SK-N-SH treated with all-trans-retinoic acid at 6 μM for 48 hours (cell line): ENCODE data around the gene GTF3C4.

Experiments
- ARNTL ChIP-seq: fragments of 450-650 bp; formaldehyde crosslinking; IDR thresholded peaks from 2 replicates; pipeline ENCODE4 v1.5.0; 2020; ENCODE audit warnings: low read depth, mild to moderate bottlenecking, moderate library complexity, borderline replicate concordance
- ESRRG ChIP-seq: fragments of 250-450 bp; sonication (Bioruptor Pico); IDR thresholded peaks from 2 replicates; pipeline ENCODE4 v1.6.1; 2021; ENCODE audit warnings: mild to moderate bottlenecking
- GLIS3 ChIP-seq: fragments of 250-450 bp; sonication (Bioruptor Pico); IDR thresholded peaks from 2 replicates; pipeline ENCODE4 v1.5.0; 2020; ENCODE audit warnings: mild to moderate bottlenecking, moderate library complexity
- PPARA ChIP-seq: fragments of 250-450 bp; sonication (Bioruptor Pico); IDR thresholded peaks from 2 replicates; pipeline ENCODE4 v1.5.0; 2020; ENCODE audit warnings: mild to moderate bottlenecking, borderline replicate concordance
- RARB ChIP-seq: fragments of 250-450 bp; sonication (Bioruptor Pico); IDR thresholded peaks from 2 replicates; pipeline ENCODE4 v1.8.0; 2021; ENCODE audit warnings: mild to moderate bottlenecking, moderate library complexity
- TCF4 ChIP-seq: fragments of 250-450 bp; sonication (Bioruptor Pico); IDR thresholded peaks from 2 replicates; pipeline ENCODE4 v1.8.0; 2021; ENCODE audit warnings: mild to moderate bottlenecking, moderate library complexity, borderline replicate concordance
- TOX ChIP-seq: fragments of 250-450 bp; sonication (Bioruptor Pico); IDR thresholded peaks from 2 replicates; pipeline ENCODE4 v1.8.0; 2021; ENCODE audit warnings: mild to moderate bottlenecking, moderate library complexity, borderline replicate concordance
- ZC3H10 ChIP-seq: fragments of 250-450 bp; sonication (Bioruptor Pico); IDR thresholded peaks from 2 replicates; pipeline ENCODE4 v1.5.1; 2021; ENCODE audit warnings: mild to moderate bottlenecking, moderate library complexity
- ZFP30 ChIP-seq: fragments of 450-650 bp; formaldehyde crosslinking; IDR thresholded peaks from 2 replicates; pipeline ENCODE4 v1.5.0; 2022; ENCODE audit warnings: mild to moderate bottlenecking, moderate library complexity
- ZNF565 ChIP-seq: fragments of 450-650 bp; formaldehyde crosslinking; conservative IDR thresholded peaks from 2 replicates; pipeline ENCODE4 v1.5.0; 2020; ENCODE audit warnings: low read depth, mild to moderate bottlenecking, moderate library complexity
- TF ChIP-seq, protein P1 (sequence below): fragments of 250-450 bp; sonication (Bioruptor Pico); IDR thresholded peaks from 2 replicates; pipeline ENCODE4 v1.5.0; 2020; ENCODE audit warnings: mild to moderate bottlenecking, moderate library complexity
- TF ChIP-seq, protein P2 (sequence below): fragments of 250-450 bp; sonication (Bioruptor Pico); IDR thresholded peaks from 2 replicates; pipeline ENCODE4 v1.8.0; 2020; ENCODE audit warnings: mild to moderate bottlenecking, moderate library complexity, borderline replicate concordance

DNA sequence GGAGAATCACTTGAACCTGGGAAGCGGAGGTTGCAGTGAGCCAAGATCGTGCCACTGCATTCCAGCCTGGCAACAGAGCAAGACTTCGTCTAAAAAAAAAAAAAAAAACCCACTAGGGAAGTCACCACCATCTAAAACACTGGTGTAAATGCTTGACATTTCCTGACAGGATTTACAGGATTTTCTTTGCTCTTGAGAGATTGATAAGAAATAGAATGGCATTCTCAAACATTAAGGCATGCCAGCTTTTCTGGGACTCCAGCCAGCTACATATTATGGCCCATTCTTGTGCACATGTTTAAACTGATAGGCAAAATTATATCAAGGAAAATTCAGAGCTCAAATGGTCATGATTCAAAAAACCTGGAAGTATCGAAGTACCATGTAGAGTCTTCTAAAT lies 28.7 kb downstream of the GTF3C4 start:
- TF ChIP-seq PPARA (no peak), GLIS3 (CRISPR knock-in tag) (no peak), ZFP30 (CRISPR knock-in tag) (no peak), ESRRG (no peak), TOX (no peak), ARNTL (CRISPR knock-in tag) (no peak), RARB (CRISPR knock-in tag) (no peak), TCF4 (no peak), ZC3H10 (CRISPR knock-in tag) (no peak), ZNF565 (CRISPR knock-in tag) (no peak)
- TF ChIP-seq, protein P1, sequence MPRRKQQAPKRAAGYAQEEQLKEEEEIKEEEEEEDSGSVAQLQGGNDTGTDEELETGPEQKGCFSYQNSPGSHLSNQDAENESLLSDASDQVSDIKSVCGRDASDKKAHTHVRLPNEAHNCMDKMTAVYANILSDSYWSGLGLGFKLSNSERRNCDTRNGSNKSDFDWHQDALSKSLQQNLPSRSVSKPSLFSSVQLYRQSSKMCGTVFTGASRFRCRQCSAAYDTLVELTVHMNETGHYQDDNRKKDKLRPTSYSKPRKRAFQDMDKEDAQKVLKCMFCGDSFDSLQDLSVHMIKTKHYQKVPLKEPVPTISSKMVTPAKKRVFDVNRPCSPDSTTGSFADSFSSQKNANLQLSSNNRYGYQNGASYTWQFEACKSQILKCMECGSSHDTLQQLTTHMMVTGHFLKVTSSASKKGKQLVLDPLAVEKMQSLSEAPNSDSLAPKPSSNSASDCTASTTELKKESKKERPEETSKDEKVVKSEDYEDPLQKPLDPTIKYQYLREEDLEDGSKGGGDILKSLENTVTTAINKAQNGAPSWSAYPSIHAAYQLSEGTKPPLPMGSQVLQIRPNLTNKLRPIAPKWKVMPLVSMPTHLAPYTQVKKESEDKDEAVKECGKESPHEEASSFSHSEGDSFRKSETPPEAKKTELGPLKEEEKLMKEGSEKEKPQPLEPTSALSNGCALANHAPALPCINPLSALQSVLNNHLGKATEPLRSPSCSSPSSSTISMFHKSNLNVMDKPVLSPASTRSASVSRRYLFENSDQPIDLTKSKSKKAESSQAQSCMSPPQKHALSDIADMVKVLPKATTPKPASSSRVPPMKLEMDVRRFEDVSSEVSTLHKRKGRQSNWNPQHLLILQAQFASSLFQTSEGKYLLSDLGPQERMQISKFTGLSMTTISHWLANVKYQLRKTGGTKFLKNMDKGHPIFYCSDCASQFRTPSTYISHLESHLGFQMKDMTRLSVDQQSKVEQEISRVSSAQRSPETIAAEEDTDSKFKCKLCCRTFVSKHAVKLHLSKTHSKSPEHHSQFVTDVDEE = no peak
- TF ChIP-seq, protein P2, sequence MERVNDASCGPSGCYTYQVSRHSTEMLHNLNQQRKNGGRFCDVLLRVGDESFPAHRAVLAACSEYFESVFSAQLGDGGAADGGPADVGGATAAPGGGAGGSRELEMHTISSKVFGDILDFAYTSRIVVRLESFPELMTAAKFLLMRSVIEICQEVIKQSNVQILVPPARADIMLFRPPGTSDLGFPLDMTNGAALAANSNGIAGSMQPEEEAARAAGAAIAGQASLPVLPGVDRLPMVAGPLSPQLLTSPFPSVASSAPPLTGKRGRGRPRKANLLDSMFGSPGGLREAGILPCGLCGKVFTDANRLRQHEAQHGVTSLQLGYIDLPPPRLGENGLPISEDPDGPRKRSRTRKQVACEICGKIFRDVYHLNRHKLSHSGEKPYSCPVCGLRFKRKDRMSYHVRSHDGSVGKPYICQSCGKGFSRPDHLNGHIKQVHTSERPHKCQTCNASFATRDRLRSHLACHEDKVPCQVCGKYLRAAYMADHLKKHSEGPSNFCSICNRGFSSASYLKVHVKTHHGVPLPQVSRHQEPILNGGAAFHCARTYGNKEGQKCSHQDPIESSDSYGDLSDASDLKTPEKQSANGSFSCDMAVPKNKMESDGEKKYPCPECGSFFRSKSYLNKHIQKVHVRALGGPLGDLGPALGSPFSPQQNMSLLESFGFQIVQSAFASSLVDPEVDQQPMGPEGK = no peak
